GM12865 (cell line): ENCODE measurements around the gene GALNT18.

Experiments used
- DNase-seq: peaks from one replicate; pipeline ENCODE4 v3.0.0; 2010; ENCODE audit warnings: low read depth
- H3K4me3 ChIP-seq: 2 replicates; pipeline ENCODE4 v1.5.1; 2011; ENCODE audit warnings: mild to moderate bottlenecking, low read depth, low read length, control low read depth
- CTCF ChIP-seq: IDR thresholded peaks from 2 replicates; pipeline ENCODE4 v1.5.1; 2011; ENCODE audit warnings: low read length, control low read depth, low read depth, inconsistent platforms; ENCODE audit not compliant: insufficient read depth; ENCODE audit errors: missing control alignments

GALNT18 gene

GRCh38 chr11:11426226-11426952 lies 195.4 kb downstream of the GALNT18 start:
- TF ChIP-seq CTCF: no peak
- DNase-seq: no peak
- no peak overlapping the region for H3K4me3 ChIP-seq

GRCh38 chr11:11425806-11426205 lies 196.0 kb downstream of the GALNT18 start:
- H3K4me3 ChIP-seq: no peak overlapping the region
- DNase-seq: no peak
- TF ChIP-seq CTCF: no peak

GRCh38 chr11:11424688-11425087 lies 197.1 kb downstream of the GALNT18 start:
- no peak for DNase-seq
- H3K4me3 ChIP-seq: no peak overlapping the region
- no peak for TF ChIP-seq CTCF

GRCh38 chr11:11422411-11423128 lies 199.2 kb downstream of the GALNT18 start:
- DNase-seq: no peak

GRCh38 chr11:11421509-11421908 lies 200.3 kb downstream of the GALNT18 start:
- H3K4me3 ChIP-seq: no peak overlapping the region
- no peak for DNase-seq
- TF ChIP-seq CTCF: no peak

More at GRCh38 chr11:11422411-11423128, 199.2 kb downstream of the GALNT18 start:
- TF ChIP-seq CTCF: no peak
- H3K4me3 ChIP-seq: no peak overlapping the region

GRCh38 chr11:11420899-11421285 lies 200.9 kb downstream of the GALNT18 start:
- no peak for DNase-seq
- TF ChIP-seq CTCF: no peak
- H3K4me3 ChIP-seq: no peak overlapping the region
